ENCODE results near the gene SEC14L1.

The SEC14L1 gene

DNA sequence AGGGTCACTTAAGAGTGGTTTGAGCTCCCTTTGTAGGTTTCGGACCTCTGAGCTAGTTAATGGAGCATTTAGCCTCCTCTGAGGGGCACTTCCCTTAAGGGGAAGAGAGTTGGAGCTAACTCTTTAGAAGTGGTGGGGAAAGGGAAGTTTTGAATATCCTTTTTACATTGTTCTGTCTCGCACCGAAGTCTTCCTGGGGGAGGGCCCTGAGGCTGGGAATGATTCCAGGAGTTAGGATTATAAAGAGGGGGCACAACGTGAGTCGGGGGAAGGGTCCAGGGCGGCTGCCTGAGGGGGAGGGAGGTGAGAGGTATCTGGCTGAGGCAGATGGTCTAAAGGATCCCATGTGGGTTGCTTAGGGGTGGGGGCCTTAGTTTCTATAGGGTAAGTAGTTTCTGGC, 32.3 kb downstream of the SEC14L1 start:
- Histone ChIP-seq H3K27ac (no peak overlapping the region), H3K9me3 (peaks cover 0 to 23% (median 17%) of the 10 kb centered on the region in 3 donors), H3K4me3 (no peak overlapping the region), H3K4me1 (no peaks in the 10 kb centered on the region), H3K27me3 (no peaks in the 10 kb centered on the region), H3K36me3 (peaks cover 13 to 25% (median 16%) of the 10 kb centered on the region in 3 donors)
- no peak for DNase-seq
- TF ChIP-seq, protein P1, sequence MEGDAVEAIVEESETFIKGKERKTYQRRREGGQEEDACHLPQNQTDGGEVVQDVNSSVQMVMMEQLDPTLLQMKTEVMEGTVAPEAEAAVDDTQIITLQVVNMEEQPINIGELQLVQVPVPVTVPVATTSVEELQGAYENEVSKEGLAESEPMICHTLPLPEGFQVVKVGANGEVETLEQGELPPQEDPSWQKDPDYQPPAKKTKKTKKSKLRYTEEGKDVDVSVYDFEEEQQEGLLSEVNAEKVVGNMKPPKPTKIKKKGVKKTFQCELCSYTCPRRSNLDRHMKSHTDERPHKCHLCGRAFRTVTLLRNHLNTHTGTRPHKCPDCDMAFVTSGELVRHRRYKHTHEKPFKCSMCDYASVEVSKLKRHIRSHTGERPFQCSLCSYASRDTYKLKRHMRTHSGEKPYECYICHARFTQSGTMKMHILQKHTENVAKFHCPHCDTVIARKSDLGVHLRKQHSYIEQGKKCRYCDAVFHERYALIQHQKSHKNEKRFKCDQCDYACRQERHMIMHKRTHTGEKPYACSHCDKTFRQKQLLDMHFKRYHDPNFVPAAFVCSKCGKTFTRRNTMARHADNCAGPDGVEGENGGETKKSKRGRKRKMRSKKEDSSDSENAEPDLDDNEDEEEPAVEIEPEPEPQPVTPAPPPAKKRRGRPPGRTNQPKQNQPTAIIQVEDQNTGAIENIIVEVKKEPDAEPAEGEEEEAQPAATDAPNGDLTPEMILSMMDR (IDR thresholded peaks at IDR 0.05), result no peak
- intact Hi-C loops (cut with DNase I; ENCODE audit: low total_unique reads), result no loop called here

GRCh38 chr17:77174928-77175661, 34.3 kb downstream of the SEC14L1 start:
- H3K27ac ChIP-seq, result no peak overlapping the region
- peaks cover 13 to 19% (median 16%) of the 10 kb centered on the region in 3 donors for H3K36me3 ChIP-seq
- DNase-seq, result no peak
- H3K4me3 ChIP-seq, result no peak overlapping the region
- TF ChIP-seq, protein P1 (IDR thresholded peaks at IDR 0.05), result no peak
- intact Hi-C loops (cut with DNase I; ENCODE audit: low total_unique reads), result no loop called here
- H3K27me3 ChIP-seq, result no peaks in the 10 kb centered on the region
- no peaks in the 10 kb centered on the region for H3K4me1 ChIP-seq
- H3K9me3 ChIP-seq, result peaks cover 0 to 17% (median 17%) of the 10 kb centered on the region in 3 donors

DNA sequence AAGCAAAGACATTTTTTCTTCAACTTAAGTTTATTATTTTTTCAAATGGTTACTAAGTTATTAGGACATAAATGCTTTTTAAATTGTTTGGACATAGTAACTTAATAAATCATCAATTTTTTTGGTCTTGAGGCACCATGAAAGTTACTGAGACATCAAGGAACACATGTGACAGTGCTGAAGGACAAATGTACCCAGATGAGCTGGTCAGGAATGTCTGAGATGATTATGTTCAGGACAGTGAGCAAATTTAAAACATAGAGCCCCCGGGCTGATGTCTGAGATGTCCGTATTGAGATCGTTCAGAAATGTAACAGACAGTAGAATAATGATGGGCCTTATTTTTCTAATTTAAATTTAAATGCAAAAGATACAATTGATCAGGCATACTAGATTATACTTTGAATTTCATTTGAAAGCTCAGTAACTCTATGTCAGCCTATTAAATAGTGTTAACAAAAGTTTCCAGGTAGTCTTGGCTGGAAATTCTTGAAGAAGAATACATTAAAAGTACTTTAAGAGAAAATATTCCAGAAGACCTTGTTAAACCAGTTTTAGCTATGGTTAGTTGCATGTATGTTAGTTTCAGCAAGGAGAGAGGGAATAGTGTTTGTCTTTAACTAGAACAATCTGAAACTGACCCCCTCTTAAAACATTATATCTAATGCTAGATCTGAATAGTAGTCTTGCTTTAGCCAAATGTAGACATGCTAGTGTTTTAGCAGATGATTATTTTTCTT, 36.4 kb downstream of the SEC14L1 start:
- TF ChIP-seq, protein P1 (IDR thresholded peaks at IDR 0.05), result no peak
- Histone ChIP-seq H3K27me3 (no peaks in the 10 kb centered on the region), H3K4me3 (no peak overlapping the region), H3K36me3 (peaks cover 13 to 19% (median 16%) of the 10 kb centered on the region in 3 donors), H3K4me1 (peaks cover 0 to 12% (median 6%) of the 10 kb centered on the region in 4 donors), H3K9me3 (peaks cover 0 to 17% (median 17%) of the 10 kb centered on the region in 3 donors), H3K27ac (no peak overlapping the region)
- DNase-seq, result no peak
- intact Hi-C loops (cut with DNase I; ENCODE audit: low total_unique reads), result no loop called here

GRCh38 chr17:77178050-77178449, 37.3 kb downstream of the SEC14L1 start:
- Histone ChIP-seq H3K4me1 (peaks cover 0 to 12% (median 6%) of the 10 kb centered on the region in 4 donors), H3K4me3 (no peak overlapping the region), H3K27ac (no peak overlapping the region), H3K36me3 (peaks cover 13 to 19% (median 16%) of the 10 kb centered on the region in 3 donors), H3K9me3 (peaks cover 0 to 17% (median 17%) of the 10 kb centered on the region in 3 donors), H3K27me3 (no peaks in the 10 kb centered on the region)
- TF ChIP-seq, protein P1 (IDR thresholded peaks at IDR 0.05), result no peak
- intact Hi-C loops (cut with DNase I; ENCODE audit: low total_unique reads), result no loop called here
- no peak for DNase-seq

GRCh38 chr17:77178563-77178962, 37.8 kb downstream of the SEC14L1 start:
- Histone ChIP-seq H3K4me3 (no peak overlapping the region), H3K27me3 (no peaks in the 10 kb centered on the region), H3K9me3 (peaks cover 0 to 17% (median 17%) of the 10 kb centered on the region in 3 donors), H3K36me3 (peaks cover 13 to 19% (median 16%) of the 10 kb centered on the region in 3 donors), H3K27ac (no peak overlapping the region), H3K4me1 (peaks cover 0 to 12% (median 6%) of the 10 kb centered on the region in 4 donors)
- no peak for DNase-seq
- intact Hi-C loops (cut with DNase I; ENCODE audit: low total_unique reads), result no loop called here
- TF ChIP-seq, protein P1 (IDR thresholded peaks at IDR 0.05), result no peak

Data from tibial artery (tissue), 4 donors.